KOPT-K1 (cell line): ENCODE measurements around the gene AKAP6.

Source experiments
- H3K27ac ChIP-seq: fragments of 200-600 bp; sonication (generic); 2 replicates; pipeline ENCODE4 v1.5.1; 2016; ENCODE audit warnings: antibody characterized with exemption, mild to moderate bottlenecking, low read depth, low read length; ENCODE audit not compliant: poor library complexity, severe bottlenecking
- H3K36me3 ChIP-seq: fragments of 200-600 bp; sonication (generic); 2 replicates; pipeline ENCODE4 v1.5.1; 2017; ENCODE audit warnings: antibody characterized with exemption, mild to moderate bottlenecking, low read length, moderate library complexity; ENCODE audit not compliant: insufficient read depth
- H3K9me3 ChIP-seq: fragments of 200-600 bp; sonication (generic); 2 replicates; pipeline ENCODE4 v1.5.1; 2017; ENCODE audit warnings: antibody characterized with exemption, low read length, mild to moderate bottlenecking; ENCODE audit not compliant: insufficient read depth, poor library complexity, severe bottlenecking

AKAP6 gene

DNA sequence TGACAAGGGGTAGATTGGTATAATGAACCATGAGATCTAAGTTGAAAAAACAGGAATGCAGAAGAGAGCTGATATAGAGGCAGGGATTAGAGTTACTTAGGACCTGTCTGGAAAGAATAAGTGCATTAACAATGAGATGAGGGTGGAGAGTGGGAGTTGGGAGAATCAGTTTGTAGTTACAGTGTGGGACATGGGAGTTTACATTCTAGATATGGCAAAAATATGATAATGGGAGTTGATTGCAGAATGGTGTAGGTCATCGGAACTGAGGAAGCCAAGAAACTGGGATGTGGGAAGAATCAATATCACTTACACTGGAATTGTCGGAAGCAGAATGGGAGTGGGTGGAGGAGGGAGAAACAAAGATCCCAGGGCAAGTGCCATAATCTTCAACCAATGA lies 308.5 kb downstream of the AKAP6 start:
- Histone ChIP-seq H3K27ac (no peak overlapping the region), H3K9me3 (no peaks in the 10 kb centered on the region), H3K36me3 (no peaks in the 10 kb centered on the region)

GRCh38 chr14:32639208-32639607 lies 310.1 kb downstream of the AKAP6 start:
- Histone ChIP-seq H3K27ac (no peak overlapping the region), H3K9me3 (no peaks in the 10 kb centered on the region)

GRCh38 chr14:32645551-32645950 lies 316.5 kb downstream of the AKAP6 start:
- no peaks in the 10 kb centered on the region for H3K9me3 ChIP-seq
- no peaks in the 10 kb centered on the region for H3K36me3 ChIP-seq
- H3K27ac ChIP-seq = no peak overlapping the region

More at GRCh38 chr14:32639208-32639607, 310.1 kb downstream of the AKAP6 start:
- no peaks in the 10 kb centered on the region for H3K36me3 ChIP-seq

- Histone ChIP-seq H3K9me3 (no peaks in the 10 kb centered on the region), H3K27ac (no peak overlapping the region), H3K36me3 (no peaks in the 10 kb centered on the region)
Measured at GRCh38 chr14:32648434-32648833, 319.3 kb downstream of the AKAP6 start.

GRCh38 chr14:32650030-32650429 lies 320.9 kb downstream of the AKAP6 start:
- no peaks in the 10 kb centered on the region for H3K36me3 ChIP-seq
- no peaks in the 10 kb centered on the region for H3K9me3 ChIP-seq

DNA sequence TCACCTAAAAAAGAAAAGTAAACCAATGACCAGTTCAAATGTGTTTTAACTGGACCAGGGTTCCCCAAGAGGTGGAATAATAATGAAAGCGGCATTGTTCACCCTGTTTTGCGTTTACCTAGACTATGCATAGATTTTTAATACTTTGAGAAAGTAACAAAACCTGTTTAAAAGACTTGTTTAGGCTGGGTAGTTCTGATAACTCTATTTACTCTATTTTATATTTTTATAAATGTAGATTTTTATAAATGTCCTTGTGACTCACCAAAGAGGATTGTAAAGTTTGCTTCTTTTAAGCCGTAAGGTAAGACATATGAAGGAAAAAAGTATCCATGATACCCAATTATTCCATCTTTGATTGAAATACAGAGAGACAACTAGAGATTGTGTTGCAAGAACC lies 321.6 kb downstream of the AKAP6 start:
- H3K9me3 ChIP-seq = no peaks in the 10 kb centered on the region
- H3K36me3 ChIP-seq = no peaks in the 10 kb centered on the region
- no peak overlapping the region for H3K27ac ChIP-seq

More at GRCh38 chr14:32650030-32650429, 320.9 kb downstream of the AKAP6 start:
- H3K27ac ChIP-seq = no peak overlapping the region

DNA sequence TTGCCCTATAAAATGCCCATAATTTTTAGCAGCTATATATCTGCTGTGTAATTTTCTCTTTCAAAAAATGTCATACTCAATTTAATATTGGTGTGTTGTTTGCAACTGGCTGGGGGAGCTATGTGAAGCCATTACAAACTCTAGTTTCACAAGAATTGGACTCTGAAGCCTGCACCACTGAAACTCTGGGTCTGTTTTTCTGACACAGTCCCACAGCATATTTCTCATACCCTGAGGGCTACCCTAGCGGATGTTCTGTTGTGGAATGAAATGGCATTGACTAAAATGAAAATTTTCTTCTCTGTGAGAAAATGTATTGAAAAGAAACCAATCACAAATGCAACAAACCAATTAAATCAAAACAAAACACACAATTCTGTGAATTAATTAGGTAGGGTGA lies 325.0 kb downstream of the AKAP6 start:
- H3K27ac ChIP-seq = no peak overlapping the region
- no peaks in the 10 kb centered on the region for H3K36me3 ChIP-seq
- H3K9me3 ChIP-seq = no peaks in the 10 kb centered on the region

DNA sequence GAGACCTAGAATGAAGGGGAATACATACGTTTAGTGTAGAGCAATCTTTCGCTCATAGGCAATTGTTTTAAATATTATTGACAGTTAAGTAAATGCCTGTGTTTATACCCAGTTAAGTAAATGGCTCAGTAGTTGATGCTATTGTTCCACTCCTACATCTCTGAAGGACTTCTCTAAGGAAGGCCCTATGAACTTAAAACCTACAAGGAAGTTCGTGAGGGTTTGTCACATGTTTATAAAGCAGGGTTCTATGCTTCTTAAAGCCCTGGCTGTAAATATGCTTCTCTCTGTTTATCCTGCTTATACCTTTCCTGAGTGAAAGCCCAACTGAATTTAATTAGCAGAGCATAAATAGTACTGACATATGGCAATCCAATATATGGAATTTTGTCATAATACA lies 327.5 kb downstream of the AKAP6 start:
- no peaks in the 10 kb centered on the region for H3K36me3 ChIP-seq
- H3K27ac ChIP-seq = no peak overlapping the region
- no peaks in the 10 kb centered on the region for H3K9me3 ChIP-seq

- H3K27ac ChIP-seq = no peak overlapping the region
- no peaks in the 10 kb centered on the region for H3K36me3 ChIP-seq
- H3K9me3 ChIP-seq = no peaks in the 10 kb centered on the region
Measured at GRCh38 chr14:32657081-32657480, 328.0 kb downstream of the AKAP6 start.

DNA sequence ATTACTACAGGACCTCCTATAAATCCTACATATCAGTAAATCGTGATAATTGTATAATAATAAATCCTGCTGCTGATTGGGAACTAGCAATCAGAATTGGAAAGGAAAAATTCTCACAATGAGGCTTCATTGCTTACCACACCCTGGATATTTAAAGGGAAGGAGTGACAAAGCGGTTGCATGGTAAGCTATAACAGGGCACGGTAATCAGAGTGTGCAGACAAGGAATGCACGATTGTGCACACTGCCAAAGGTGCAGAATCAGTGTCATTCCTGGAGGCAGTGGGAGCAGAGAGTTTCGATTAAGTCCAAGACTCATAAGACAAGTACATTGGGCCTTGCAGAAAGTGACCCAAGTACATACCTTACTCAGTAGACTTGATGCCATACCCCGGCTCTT lies 332.1 kb downstream of the AKAP6 start:
- Histone ChIP-seq H3K27ac (no peak overlapping the region), H3K36me3 (no peaks in the 10 kb centered on the region), H3K9me3 (no peaks in the 10 kb centered on the region)

DNA sequence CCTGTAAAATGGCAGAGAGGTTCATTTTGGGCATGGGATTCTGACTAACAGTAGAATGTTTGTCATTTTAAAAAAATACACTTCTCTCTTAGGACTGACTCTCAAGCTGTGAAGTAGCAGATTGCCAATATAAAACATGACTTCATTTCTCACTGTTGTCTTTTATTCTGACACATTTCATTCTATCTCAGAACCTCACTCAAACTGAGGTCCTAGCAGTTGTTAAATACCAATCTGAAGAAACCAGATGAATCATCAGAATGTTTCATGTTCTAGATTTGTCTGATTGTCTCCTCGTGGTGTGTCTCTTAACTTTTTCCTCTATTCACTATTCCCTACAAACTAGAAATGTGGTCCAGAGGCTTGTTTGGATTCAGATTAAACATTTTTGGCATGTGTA lies 333.1 kb downstream of the AKAP6 start:
- Histone ChIP-seq H3K27ac (no peak overlapping the region), H3K36me3 (no peaks in the 10 kb centered on the region), H3K9me3 (no peaks in the 10 kb centered on the region)

GRCh38 chr14:32666308-32666707 lies 337.2 kb downstream of the AKAP6 start:
- H3K36me3 ChIP-seq = no peaks in the 10 kb centered on the region
- no peaks in the 10 kb centered on the region for H3K9me3 ChIP-seq
- H3K27ac ChIP-seq = no peak overlapping the region

GRCh38 chr14:32667287-32667686 lies 338.2 kb downstream of the AKAP6 start:
- Histone ChIP-seq H3K27ac (no peak overlapping the region), H3K9me3 (no peaks in the 10 kb centered on the region), H3K36me3 (no peaks in the 10 kb centered on the region)

- Histone ChIP-seq H3K9me3 (no peaks in the 10 kb centered on the region), H3K27ac (no peak overlapping the region), H3K36me3 (no peaks in the 10 kb centered on the region)
Measured at GRCh38 chr14:32667791-32668190, 338.7 kb downstream of the AKAP6 start.

- H3K9me3 ChIP-seq = no peaks in the 10 kb centered on the region
- H3K36me3 ChIP-seq = no peaks in the 10 kb centered on the region
- no peak overlapping the region for H3K27ac ChIP-seq
Measured at GRCh38 chr14:32669391-32669790, 340.3 kb downstream of the AKAP6 start.

- no peaks in the 10 kb centered on the region for H3K9me3 ChIP-seq
- no peaks in the 10 kb centered on the region for H3K36me3 ChIP-seq
- H3K27ac ChIP-seq = no peak overlapping the region
Measured at GRCh38 chr14:32675433-32675832, 346.3 kb downstream of the AKAP6 start.
